OCI-LY1 (cell line): ENCODE measurements around the gene TENM4.

Experiments used
- CTCF ChIP-seq: fragments of 200-600 bp; sonication (generic), shearing (Covaris generic); IDR thresholded peaks from 2 replicates; pipeline ENCODE4 v1.5.1; 2017; ENCODE audit warnings: mild to moderate bottlenecking, antibody characterized with exemption, low read length, moderate library complexity, mixed read lengths
- EZH2 ChIP-seq: fragments of 200-600 bp; sonication (generic), shearing (Covaris generic); IDR thresholded peaks from 2 replicates; pipeline ENCODE4 v1.8.0; 2017; ENCODE audit warnings: borderline replicate concordance, mixed run types, mild to moderate bottlenecking, antibody characterized with exemption, low read length, moderate library complexity, mixed read lengths

- TF ChIP-seq CTCF (no peak), EZH2 (no peak)
Observed at GRCh38 chr11:79086056-79086455, 354.8 kb downstream of the TENM4 start.
